ENCODE data around the gene KCNIP1.

DNA sequence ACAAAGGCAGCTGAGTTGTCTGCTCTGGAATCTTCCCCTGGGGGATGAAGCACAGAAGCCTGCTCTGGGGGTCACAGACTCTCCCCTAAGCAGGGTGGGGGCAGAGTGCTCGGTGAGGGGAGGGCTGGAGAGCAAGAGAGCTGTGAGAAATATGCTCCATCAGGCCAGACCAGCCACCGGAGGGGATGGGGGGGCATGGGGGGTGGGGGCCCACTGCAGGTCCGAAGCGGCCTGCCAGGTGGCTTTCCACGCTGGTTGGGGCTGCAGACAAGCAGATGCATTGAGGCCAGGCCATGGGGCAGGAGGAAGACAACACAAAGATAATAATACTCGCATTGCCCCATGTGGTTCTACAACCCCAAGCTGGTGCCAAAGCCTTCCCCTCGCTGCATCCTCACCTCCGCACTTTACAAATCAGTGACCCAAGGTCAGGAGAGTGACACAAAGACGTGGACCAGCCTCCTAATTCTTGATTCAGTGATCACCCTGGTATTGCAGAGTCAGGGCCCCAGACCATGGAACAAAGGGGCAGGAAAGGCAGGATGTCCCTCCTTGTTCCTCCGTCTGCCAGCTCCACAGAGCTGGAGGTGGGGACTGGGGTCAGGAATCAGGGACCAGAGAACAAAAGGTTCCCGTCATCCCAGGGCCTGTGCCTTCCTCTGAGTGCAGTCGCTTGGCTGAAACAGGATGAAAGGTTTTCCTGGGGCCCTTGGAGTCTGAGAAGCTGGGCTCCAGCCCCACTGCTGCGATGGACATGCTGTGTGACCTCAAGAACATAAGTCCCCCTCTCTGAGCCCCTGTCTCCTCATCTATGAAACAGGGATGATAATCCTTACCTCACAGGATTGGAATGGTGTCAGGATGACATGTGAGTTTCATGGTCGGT, 242.5 kb downstream of the KCNIP1 start:
- TF ChIP-seq, protein P1, sequence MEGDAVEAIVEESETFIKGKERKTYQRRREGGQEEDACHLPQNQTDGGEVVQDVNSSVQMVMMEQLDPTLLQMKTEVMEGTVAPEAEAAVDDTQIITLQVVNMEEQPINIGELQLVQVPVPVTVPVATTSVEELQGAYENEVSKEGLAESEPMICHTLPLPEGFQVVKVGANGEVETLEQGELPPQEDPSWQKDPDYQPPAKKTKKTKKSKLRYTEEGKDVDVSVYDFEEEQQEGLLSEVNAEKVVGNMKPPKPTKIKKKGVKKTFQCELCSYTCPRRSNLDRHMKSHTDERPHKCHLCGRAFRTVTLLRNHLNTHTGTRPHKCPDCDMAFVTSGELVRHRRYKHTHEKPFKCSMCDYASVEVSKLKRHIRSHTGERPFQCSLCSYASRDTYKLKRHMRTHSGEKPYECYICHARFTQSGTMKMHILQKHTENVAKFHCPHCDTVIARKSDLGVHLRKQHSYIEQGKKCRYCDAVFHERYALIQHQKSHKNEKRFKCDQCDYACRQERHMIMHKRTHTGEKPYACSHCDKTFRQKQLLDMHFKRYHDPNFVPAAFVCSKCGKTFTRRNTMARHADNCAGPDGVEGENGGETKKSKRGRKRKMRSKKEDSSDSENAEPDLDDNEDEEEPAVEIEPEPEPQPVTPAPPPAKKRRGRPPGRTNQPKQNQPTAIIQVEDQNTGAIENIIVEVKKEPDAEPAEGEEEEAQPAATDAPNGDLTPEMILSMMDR (IDR thresholded peaks at IDR 0.05): no peak
- TF ChIP-seq SIN3A (IDR thresholded peaks at IDR 0.05; ENCODE audit: borderline replicate concordance, insufficient read depth, low read depth, low read length): no peak
- no peak for TF ChIP-seq POLR2AphosphoS5 (IDR thresholded peaks at IDR 0.05; ENCODE audit: low read depth, low read length)
- TF ChIP-seq, protein P2, sequence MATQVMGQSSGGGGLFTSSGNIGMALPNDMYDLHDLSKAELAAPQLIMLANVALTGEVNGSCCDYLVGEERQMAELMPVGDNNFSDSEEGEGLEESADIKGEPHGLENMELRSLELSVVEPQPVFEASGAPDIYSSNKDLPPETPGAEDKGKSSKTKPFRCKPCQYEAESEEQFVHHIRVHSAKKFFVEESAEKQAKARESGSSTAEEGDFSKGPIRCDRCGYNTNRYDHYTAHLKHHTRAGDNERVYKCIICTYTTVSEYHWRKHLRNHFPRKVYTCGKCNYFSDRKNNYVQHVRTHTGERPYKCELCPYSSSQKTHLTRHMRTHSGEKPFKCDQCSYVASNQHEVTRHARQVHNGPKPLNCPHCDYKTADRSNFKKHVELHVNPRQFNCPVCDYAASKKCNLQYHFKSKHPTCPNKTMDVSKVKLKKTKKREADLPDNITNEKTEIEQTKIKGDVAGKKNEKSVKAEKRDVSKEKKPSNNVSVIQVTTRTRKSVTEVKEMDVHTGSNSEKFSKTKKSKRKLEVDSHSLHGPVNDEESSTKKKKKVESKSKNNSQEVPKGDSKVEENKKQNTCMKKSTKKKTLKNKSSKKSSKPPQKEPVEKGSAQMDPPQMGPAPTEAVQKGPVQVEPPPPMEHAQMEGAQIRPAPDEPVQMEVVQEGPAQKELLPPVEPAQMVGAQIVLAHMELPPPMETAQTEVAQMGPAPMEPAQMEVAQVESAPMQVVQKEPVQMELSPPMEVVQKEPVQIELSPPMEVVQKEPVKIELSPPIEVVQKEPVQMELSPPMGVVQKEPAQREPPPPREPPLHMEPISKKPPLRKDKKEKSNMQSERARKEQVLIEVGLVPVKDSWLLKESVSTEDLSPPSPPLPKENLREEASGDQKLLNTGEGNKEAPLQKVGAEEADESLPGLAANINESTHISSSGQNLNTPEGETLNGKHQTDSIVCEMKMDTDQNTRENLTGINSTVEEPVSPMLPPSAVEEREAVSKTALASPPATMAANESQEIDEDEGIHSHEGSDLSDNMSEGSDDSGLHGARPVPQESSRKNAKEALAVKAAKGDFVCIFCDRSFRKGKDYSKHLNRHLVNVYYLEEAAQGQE (IDR thresholded peaks at IDR 0.05; ENCODE audit: insufficient read depth in 1 of 2, low read depth in 2 of 2, low read length in 1 of 2): no peak
- TF ChIP-seq TCF7L2 (IDR thresholded peaks at IDR 0.05; ENCODE audit: low read depth, low read length): no peak

Measured in Panc1 (cell line).